Stimulated activated CD8-positive, alpha-beta memory T cell treated with anti-CD3 and anti-CD28 coated beads, Interleukin-12 subunit alpha, Interleukin-12 subunit beta, amount 100 ng/mL, for 1 hour (primary cell): ENCODE results near the gene DNMT3B.
"Not testable (repeated sequence)": the region's sequence is repeated elsewhere in the genome, so short reads cannot be mapped to it uniquely, and the experiment has no call there.

Experiments
- DNase-seq: peaks from one replicate; pipeline ENCODE4 v3.0.0-alpha.2; 2020; ENCODE audit warnings: low read depth

Gene DNMT3B

GRCh38 chr20:32792316-32792715 is 30.1 kb downstream of the DNMT3B start:
- DNase-seq: no peak

- DNase-seq: no peak
Observed at GRCh38 chr20:32792731-32793458, 30.7 kb downstream of the DNMT3B start.

DNA sequence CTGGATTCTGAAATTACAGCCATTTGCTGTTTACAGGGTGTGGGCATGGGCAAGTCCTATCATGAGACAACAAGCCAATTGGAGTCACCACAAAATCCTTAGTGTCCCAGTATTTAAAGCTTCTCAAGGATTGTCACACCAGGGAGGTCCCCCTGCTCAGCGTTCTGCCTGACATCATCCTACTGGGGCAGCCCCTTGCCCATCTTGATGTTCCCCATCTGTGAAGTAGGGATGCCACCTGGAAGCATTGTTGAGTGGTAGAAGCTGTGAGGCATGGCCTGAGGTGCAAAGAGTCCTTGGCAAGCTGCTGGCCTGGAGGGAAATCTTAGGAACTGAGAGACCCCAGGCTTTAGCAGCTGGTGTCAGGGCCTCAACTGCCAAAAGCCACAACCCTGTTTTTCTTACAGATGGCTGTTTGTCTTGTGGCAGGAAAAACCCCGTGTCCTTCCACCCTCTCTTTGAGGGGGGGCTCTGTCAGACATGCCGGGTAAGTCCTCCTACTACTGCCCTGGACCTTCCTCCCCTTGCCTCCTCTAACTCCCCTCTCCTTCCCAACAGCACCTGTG is 34.3 kb downstream of the DNMT3B start:
- DNase-seq: no peak

DNA sequence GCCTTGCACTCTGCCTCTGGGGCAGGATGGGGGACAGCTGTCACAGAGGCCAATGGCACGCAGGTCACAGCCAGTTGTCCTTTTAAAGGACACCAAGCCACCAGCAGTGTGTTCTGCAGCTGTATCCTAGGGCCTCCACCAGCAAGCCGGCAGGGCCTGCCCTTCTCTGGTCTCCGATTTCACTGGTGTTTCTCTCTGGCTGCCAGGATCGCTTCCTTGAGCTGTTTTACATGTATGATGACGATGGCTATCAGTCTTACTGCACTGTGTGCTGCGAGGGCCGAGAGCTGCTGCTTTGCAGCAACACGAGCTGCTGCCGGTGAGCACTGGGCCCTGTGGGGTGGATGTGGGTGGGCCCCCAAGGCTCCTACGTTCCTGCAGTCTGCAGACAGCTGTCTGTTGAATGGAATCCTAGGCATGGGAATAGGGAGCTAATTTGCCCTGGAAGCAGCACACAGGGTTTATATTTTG is 34.8 kb downstream of the DNMT3B start:
- no peak for DNase-seq

GRCh38 chr20:32797571-32797970 is 35.4 kb downstream of the DNMT3B start:
- not testable (repeated sequence) for DNase-seq

GRCh38 chr20:32798046-32798981 is 36.1 kb downstream of the DNMT3B start:
- no peak for DNase-seq

- no peak for DNase-seq
Observed at GRCh38 chr20:32803092-32803491, 40.9 kb downstream of the DNMT3B start.

DNA sequence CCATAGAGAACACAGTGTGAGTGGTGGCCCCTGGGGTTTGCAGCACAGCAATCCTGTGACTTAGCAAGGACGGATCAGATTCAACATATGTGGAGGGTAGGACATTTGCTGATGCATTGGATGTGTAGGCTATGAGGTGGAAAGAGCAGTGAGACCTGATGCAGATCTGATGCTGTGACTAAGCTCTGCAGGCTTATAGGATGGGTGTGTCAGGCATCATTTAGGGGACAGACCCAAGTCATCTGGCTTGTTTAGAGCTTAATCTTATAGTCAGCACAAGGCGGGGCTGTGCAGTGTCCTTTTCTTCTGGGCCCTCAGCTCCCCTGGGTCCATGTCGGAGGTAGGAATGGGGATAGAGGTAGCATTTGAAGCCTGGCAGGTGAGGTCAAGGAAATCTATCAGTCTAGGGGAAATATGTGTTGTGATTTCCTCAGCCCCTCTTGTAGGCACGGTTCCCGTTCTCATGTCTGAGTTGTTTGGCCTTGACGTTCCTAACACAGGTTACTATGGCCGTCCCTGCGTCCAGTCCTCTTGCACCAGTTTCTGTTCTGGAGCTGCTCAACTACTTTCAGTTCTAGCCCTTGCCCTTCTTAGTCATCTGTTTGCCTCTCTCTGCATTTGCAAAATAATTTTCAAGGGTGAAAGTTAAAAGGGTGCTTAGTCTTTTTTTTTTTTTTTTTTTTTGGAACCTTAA is 42.0 kb downstream of the DNMT3B start:
- no peak for DNase-seq

DNA sequence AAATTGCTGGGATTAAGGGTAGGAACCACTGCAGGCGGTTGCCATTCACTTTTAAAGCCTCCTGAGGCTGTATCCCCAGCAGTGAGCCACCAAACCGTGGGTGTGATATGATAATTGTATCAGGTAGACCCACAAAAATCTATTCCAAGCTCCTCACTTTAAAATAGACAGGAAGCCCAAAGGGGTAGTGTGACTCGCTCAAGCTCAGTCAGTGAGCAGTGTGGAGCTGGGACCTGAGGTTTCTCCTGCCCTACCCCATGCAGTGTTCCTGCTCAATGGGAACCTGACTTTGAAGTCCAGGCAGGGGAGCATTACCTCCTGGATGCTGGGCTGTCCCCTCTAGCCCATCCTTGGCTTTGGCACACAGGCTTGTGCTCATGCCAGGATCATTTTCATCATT is 42.6 kb downstream of the DNMT3B start:
- no peak for DNase-seq

DNA sequence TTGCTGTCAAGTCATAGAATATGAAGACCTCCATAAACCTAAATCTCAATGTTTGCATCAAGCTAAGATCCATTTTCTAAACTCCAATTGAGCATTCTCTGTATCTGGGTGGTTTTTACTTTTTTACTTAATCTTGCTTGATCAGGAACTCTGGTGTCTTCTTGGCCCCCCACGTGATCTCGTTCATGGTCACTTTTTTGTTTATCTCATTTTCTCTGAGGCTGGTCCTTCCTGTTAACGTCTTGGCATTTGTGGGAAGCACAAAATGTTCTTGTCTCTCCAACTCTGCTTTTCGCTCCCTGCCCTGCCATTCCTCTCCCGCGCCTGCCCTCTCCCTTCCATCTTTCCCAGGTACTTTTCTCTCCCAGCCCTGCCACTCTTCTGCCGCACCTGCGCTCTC is 43.5 kb downstream of the DNMT3B start:
- DNase-seq: no peak

DNA sequence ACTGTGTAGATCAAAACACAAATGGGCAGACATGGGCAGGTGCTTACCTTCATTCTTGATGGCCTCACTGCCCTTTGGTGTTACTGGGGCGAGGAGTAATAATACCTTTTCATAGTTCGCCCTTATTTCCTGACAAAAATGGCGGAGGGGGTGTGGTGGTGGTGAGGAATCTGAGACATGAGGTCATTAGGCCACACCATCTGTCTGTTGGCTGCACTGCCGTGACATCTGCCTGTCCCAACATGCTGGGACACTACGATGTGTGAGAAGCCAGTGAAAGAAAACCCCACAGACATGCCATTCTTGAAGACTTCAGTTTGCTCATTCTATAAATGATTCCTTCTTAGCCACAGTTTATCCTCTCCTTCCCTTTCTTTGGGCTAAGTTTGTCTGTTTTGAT is 44.2 kb downstream of the DNMT3B start:
- DNase-seq: no peak

- DNase-seq: no peak
Observed at GRCh38 chr20:32807706-32808105, 45.5 kb downstream of the DNMT3B start.

GRCh38 chr20:32808438-32808837 is 46.3 kb downstream of the DNMT3B start:
- no peak for DNase-seq

DNA sequence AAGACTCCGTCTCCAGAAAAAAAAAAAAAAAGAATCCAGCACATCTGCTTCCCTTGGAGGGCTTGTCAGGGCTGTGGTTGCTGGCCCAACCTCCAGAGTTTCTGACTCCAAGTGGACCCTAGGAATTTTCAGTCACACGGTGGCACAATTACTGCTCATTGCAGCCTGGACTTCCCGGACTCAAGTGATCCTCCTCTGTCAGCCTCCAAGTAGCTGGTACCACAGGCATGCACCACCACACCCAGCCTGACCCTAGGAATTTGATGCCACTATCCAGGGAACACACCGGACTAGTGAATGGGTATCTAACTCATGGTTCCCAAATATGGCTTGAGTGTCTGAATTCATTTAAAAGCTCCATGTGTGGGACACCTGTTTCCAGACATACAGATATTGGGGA is 47.7 kb downstream of the DNMT3B start:
- DNase-seq: no peak

DNA sequence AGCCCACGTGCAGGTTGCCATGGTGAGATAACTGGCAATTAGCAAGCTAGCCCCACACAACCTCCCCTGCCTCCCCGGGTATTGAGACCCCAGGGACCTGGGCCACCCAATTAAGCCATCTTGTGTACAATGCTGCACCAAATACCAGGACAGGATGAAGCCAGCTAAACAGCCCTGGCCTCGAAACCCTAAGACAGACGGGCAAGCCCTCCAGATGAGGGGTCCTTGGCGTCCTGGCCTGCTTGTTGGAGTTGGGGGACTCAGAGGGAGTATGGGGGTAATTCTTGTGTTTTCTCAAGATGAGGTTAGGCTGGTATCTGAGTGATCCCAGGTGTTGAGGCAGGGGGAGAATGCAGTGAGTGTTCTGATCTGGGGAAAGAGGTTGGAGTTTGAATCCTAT is 48.8 kb downstream of the DNMT3B start:
- DNase-seq: no peak

- no peak for DNase-seq
Observed at GRCh38 chr20:32811886-32812285, 49.7 kb downstream of the DNMT3B start.

- DNase-seq: peak; percentile 73
Observed at GRCh38 chr20:32819992-32820697, 58.0 kb downstream of the DNMT3B start.

GRCh38 chr20:32820698-32821377 is 58.7 kb downstream of the DNMT3B start:
- no peak for DNase-seq

GRCh38 chr20:32822225-32822624 is 60.0 kb downstream of the DNMT3B start:
- DNase-seq: no peak

GRCh38 chr20:32823078-32823477 is 60.9 kb downstream of the DNMT3B start:
- no peak for DNase-seq
